Prostate gland (tissue), 1 donor: ENCODE results near the gene IGLL1.

Experiments used
- POLR2A ChIP-seq: fragments of 450-650 bp; IDR thresholded peaks from one replicate; pipeline ENCODE4 v1.6.1; 2016; ENCODE audit warnings: antibody characterized with exemption, mild to moderate bottlenecking
- POLR2AphosphoS5 ChIP-seq: sonication (generic); formaldehyde crosslinking; IDR thresholded peaks from one replicate; pipeline ENCODE4 v1.6.1; 2017; ENCODE audit warnings: antibody characterized with exemption

DNA sequence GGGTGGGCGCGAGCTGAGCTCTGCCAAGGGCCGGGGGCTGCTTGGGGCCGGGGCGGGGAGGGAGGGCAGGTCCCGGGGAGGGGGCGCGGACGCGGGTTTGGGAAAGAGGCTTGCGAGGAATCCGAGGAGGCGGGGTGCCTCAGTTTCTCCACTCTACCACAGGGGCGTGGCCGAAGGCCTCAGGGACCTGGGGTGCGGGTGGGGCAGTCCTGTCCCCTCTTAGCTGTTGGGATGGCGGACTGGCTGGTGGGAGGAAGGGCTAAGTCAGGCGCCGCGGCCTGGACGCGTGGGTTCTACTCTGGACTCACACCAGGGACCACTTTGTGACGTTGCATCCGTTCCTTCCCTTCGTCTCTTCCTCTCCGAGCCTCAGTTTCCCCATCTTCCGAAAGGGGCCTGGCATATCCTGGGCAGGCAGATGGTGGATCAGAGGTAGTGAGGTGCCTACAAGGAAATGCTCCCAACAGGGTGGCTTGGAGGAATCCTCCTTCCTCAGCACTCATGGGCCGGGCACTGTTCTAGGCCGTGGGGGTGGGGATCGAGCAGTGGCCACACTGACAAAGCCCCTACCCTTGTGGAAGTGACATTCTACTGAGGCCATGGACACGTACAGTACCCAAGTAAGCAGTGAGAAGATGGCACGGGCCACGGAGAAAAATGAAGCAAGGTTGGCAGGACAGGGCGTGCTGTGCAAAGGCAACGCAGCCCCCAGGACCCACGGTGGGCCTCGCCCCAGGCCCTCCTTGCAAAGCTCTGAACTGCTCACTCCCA is 13.2 kb downstream of the IGLL1 start:
- TF ChIP-seq POLR2AphosphoS5 = no peak
- TF ChIP-seq POLR2A = no peak
